ENCODE results near the gene KCTD13. TPM values are rescaled to one million over a fixed set of nuclear protein-coding genes. Genes with fewer than 3 reads are reported as not detected.
"Not testable (repeated sequence)": the region's sequence is repeated elsewhere in the genome, so short reads cannot be mapped to it uniquely, and the experiment has no call there.

Gene KCTD13
- total and polyA plus RNA-seq, 7 donors: 5.4 to 26.1 (median 14.6) TPM

- no peak for DNase-seq
- TF ChIP-seq EP300 (IDR thresholded peaks at IDR 0.05) (no peak), POLR2A (IDR thresholded peaks at IDR 0.05) (no peak), POLR2AphosphoS5 (IDR thresholded peaks at IDR 0.05) (no peak)
- TF ChIP-seq, protein P1, sequence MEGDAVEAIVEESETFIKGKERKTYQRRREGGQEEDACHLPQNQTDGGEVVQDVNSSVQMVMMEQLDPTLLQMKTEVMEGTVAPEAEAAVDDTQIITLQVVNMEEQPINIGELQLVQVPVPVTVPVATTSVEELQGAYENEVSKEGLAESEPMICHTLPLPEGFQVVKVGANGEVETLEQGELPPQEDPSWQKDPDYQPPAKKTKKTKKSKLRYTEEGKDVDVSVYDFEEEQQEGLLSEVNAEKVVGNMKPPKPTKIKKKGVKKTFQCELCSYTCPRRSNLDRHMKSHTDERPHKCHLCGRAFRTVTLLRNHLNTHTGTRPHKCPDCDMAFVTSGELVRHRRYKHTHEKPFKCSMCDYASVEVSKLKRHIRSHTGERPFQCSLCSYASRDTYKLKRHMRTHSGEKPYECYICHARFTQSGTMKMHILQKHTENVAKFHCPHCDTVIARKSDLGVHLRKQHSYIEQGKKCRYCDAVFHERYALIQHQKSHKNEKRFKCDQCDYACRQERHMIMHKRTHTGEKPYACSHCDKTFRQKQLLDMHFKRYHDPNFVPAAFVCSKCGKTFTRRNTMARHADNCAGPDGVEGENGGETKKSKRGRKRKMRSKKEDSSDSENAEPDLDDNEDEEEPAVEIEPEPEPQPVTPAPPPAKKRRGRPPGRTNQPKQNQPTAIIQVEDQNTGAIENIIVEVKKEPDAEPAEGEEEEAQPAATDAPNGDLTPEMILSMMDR (IDR thresholded peaks at IDR 0.05): no peak
- H3K27me3 ChIP-seq: no peaks in the 10 kb centered on the region
- no peak overlapping the region for H3K27ac ChIP-seq
- peaks cover 0 to 20% (median 0%) of the 10 kb centered on the region in 4 donors for H3K36me3 ChIP-seq
- no peak overlapping the region for H3K4me3 ChIP-seq
- 97 to 98% methylated on average over 8 of the region's 8 CpGs for WGBS, 2 donors
- intact Hi-C loops (cut with DNase I): no loop called here
- no peaks in the 10 kb centered on the region for H3K9me3 ChIP-seq
- H3K4me1 ChIP-seq: no peaks in the 10 kb centered on the region
Measured at GRCh38 chr16:29913514-29913913, 12.5 kb downstream of the KCTD13 start.

DNA sequence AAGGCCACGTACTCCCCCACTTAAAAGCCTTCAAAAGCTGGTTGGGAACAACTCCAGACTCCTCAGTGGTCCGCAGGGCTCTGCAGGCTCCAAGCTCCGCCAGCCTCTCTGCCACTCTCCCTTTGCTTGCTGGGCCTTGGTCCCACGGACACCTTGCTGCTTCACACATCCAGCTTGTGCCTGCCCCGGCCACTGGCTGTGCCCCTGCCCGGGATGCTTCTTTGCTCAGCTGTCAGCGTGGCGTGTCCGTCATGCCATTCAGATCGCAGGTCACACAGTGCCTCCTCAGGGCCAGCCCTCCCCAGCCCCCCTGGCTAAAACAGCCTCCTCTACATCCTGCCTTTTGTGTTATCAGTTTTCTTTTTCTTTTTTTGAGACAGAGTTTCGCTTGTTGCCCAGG lies 13.9 kb downstream of the KCTD13 start:
- TF ChIP-seq EP300 (IDR thresholded peaks at IDR 0.05) (no peak), POLR2A (IDR thresholded peaks at IDR 0.05) (no peak), POLR2AphosphoS5 (IDR thresholded peaks at IDR 0.05) (no peak)
- TF ChIP-seq, protein P1 (IDR thresholded peaks at IDR 0.05): no peak
- H3K9me3 ChIP-seq: no peaks in the 10 kb centered on the region
- no peak for DNase-seq
- no peak overlapping the region for H3K27ac ChIP-seq
- H3K36me3 ChIP-seq: peaks cover 0 to 17% (median 0%) of the 10 kb centered on the region in 4 donors
- intact Hi-C loops (cut with DNase I): no loop called here
- no peak overlapping the region for H3K4me3 ChIP-seq
- H3K4me1 ChIP-seq: no peaks in the 10 kb centered on the region
- WGBS, 2 donors: 86% methylated on average over 11 of the region's 11 CpGs
- H3K27me3 ChIP-seq: no peaks in the 10 kb centered on the region

DNA sequence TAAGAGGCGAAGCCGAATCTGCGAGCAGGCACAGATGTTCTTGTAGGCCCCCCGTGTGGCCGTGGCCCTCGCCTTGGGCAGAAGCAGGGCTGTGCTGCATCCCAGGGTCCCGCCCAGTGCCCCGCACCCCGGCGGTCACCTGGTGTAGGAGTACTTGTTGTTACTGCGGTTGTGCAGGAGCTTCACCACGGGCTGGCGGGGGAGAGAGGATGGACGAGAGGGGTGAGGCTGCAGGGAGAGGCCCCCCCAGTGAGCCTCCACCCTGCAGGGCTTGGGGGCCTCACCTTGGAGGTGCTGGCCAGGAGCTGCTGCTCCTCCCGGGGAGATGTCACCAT lies 14.4 kb downstream of the KCTD13 start:
- Histone ChIP-seq H3K36me3 (peaks cover 0 to 17% (median 0%) of the 10 kb centered on the region in 4 donors), H3K4me1 (no peaks in the 10 kb centered on the region), H3K27ac (no peak overlapping the region), H3K9me3 (no peaks in the 10 kb centered on the region), H3K27me3 (no peaks in the 10 kb centered on the region), H3K4me3 (no peak overlapping the region)
- 87 to 89% methylated on average over 15 of the region's 15 CpGs for WGBS, 2 donors
- no peak for TF ChIP-seq EP300 (IDR thresholded peaks at IDR 0.05)
- TF ChIP-seq POLR2A (IDR thresholded peaks at IDR 0.05): no peak
- no peak for TF ChIP-seq POLR2AphosphoS5 (IDR thresholded peaks at IDR 0.05)
- TF ChIP-seq, protein P1 (IDR thresholded peaks at IDR 0.05): no peak
- DNase-seq: no peak
- intact Hi-C loops (cut with DNase I): no loop called here

- no peak for DNase-seq
- Histone ChIP-seq H3K4me3 (no peak overlapping the region), H3K27me3 (no peaks in the 10 kb centered on the region), H3K27ac (no peak overlapping the region), H3K9me3 (no peaks in the 10 kb centered on the region), H3K4me1 (no peaks in the 10 kb centered on the region), H3K36me3 (peaks cover 0 to 17% (median 0%) of the 10 kb centered on the region in 4 donors)
- WGBS, 2 donors: 91 to 93% methylated on average over 20 of the region's 20 CpGs
- intact Hi-C loops (cut with DNase I): no loop called here
- TF ChIP-seq POLR2AphosphoS5 (IDR thresholded peaks at IDR 0.05): no peak
- TF ChIP-seq POLR2A (IDR thresholded peaks at IDR 0.05): no peak
- TF ChIP-seq EP300 (IDR thresholded peaks at IDR 0.05): no peak
- TF ChIP-seq, protein P1 (IDR thresholded peaks at IDR 0.05): no peak
Measured at GRCh38 chr16:29910819-29911675, 15.0 kb downstream of the KCTD13 start.

- DNase-seq; H3K4me1 ChIP-seq; H3K4me3 ChIP-seq; H3K9me3 ChIP-seq; intact Hi-C loops (cut with DNase I); H3K27ac ChIP-seq; H3K27me3 ChIP-seq: not testable (repeated sequence)
- WGBS, 2 donors: 96% methylated on average over 6 of the region's 6 CpGs
- peaks cover 0 to 14% (median 0%) of the 10 kb centered on the region in 4 donors for H3K36me3 ChIP-seq
Measured at GRCh38 chr16:29909851-29910250, 16.2 kb downstream of the KCTD13 start.
